ENCODE measurements around the gene PNLIP. TPM values are rescaled to one million over a fixed set of nuclear protein-coding genes. Genes with fewer than 3 reads are reported as not detected.

Gene PNLIP
- total RNA-seq, 1 experiment from 2014 or later: 1.5 TPM

- no peak for ATAC-seq
- H3K36me3 ChIP-seq (ENCODE audit: control insufficient read depth, insufficient read depth, low read length): no peaks in the 10 kb centered on the region
- H3K4me1 ChIP-seq (ENCODE audit: control insufficient read depth, insufficient read depth, low read length): no peaks in the 10 kb centered on the region
- no TSS peak for BruUV-seq (replicated peaks)
- in situ Hi-C loops (cut with HindIII; ENCODE audit: low pct_unique_long_range_greater_than_20kb, low sequenced_read_pairs): no loop called here
- TF ChIP-seq SIN3A (IDR thresholded peaks at IDR 0.05; ENCODE audit: borderline replicate concordance, insufficient read depth, low read depth, low read length) (no peak), TCF7L2 (IDR thresholded peaks at IDR 0.05; ENCODE audit: low read depth, low read length) (no peak), CTCF (IDR thresholded peaks at IDR 0.05) (no peak), REST (IDR thresholded peaks at IDR 0.05; ENCODE audit: insufficient read depth in 1 of 2, low read depth in 2 of 2, low read length in 1 of 2) (no peak)
- POLR2A ChIA-PET: no interaction called here
- H3K27me3 ChIP-seq (ENCODE audit: control insufficient read depth, insufficient read depth, low read length): no peaks in the 10 kb centered on the region; the same call in 1 of the 2 replicates
- intact Hi-C loops (cut with micrococcal nuclease; ENCODE audit: unreplicated experiment): no loop called here
- H3K4me3 ChIP-seq (ENCODE audit: low read depth in 2 of 2, low read length in 2 of 2): no peak overlapping the region
- DNase-seq (ENCODE audit: low read depth, low spot score): no peak
- no peak overlapping the region for H3K27ac ChIP-seq (ENCODE audit: low read length)
- CTCF ChIA-PET: no interaction called here
- H3K9me3 ChIP-seq (ENCODE audit: control insufficient read depth, insufficient read depth, low read depth, low read length): no peaks in the 10 kb centered on the region
These were observed 8.9 kb upstream of the PNLIP start for GRCh38 chr10:116536810-116537209.

- Histone ChIP-seq H3K4me3 (ENCODE audit: low read depth in 2 of 2, low read length in 2 of 2) (no peak overlapping the region), H3K4me1 (ENCODE audit: control insufficient read depth, insufficient read depth, low read length) (no peaks in the 10 kb centered on the region), H3K27me3 (ENCODE audit: control insufficient read depth, insufficient read depth, low read length) (no peaks in the 10 kb centered on the region; the same call in 1 of the 2 replicates), H3K36me3 (ENCODE audit: control insufficient read depth, insufficient read depth, low read length) (no peaks in the 10 kb centered on the region), H3K9me3 (ENCODE audit: control insufficient read depth, insufficient read depth, low read depth, low read length) (no peaks in the 10 kb centered on the region), H3K27ac (ENCODE audit: low read length) (no peak overlapping the region)
- DNase-seq (ENCODE audit: low read depth, low spot score) (no peak), ATAC-seq (no peak)
- intact Hi-C loops (cut with micrococcal nuclease; ENCODE audit: unreplicated experiment): no loop called here
- TF ChIP-seq REST (IDR thresholded peaks at IDR 0.05; ENCODE audit: insufficient read depth in 1 of 2, low read depth in 2 of 2, low read length in 1 of 2) (no peak), TCF7L2 (IDR thresholded peaks at IDR 0.05; ENCODE audit: low read depth, low read length) (no peak), SIN3A (IDR thresholded peaks at IDR 0.05; ENCODE audit: borderline replicate concordance, insufficient read depth, low read depth, low read length) (no peak), POLR2AphosphoS5 (IDR thresholded peaks at IDR 0.05; ENCODE audit: low read depth, low read length) (no peak), CTCF (IDR thresholded peaks at IDR 0.05) (no peak)
- ChIA-PET POLR2A (no interaction called here), CTCF (no interaction called here)
- BruUV-seq (replicated peaks): no TSS peak
- in situ Hi-C loops (cut with HindIII; ENCODE audit: low pct_unique_long_range_greater_than_20kb, low sequenced_read_pairs): no loop called here
These were observed 7.3 kb upstream of the PNLIP start for GRCh38 chr10:116538456-116538855.
